Measurements from ENCODE around the gene TFPT. TPM values are rescaled to one million over a fixed set of nuclear protein-coding genes. Genes with fewer than 3 reads are reported as not detected.
A peak's percentile ranks its signal among the peaks of the same experiment; 100 is the strongest.

TFPT gene
- total and polyA plus RNA-seq, 4 donors: 12.1 to 32.9 (median 22.6) TPM

GRCh38 chr19:54133957-54134590 lies 18.6 kb upstream of the TFPT start:
- WGBS, 2 donors: 71 to 78% methylated on average over 2 of the region's 2 CpGs
- DNase-seq: no peak
- no peak overlapping the region for H3K9ac ChIP-seq (ENCODE audit: insufficient read depth in 1 of 2, low read length in 2 of 2)
- no peak for ATAC-seq (ENCODE audit: insufficient read depth, low FRiP score)
- no peak overlapping the region for H3K27ac ChIP-seq (ENCODE audit: low read depth in 1 of 2, low read length in 1 of 2)
- peaks cover 3 to 22% (median 16%) of the 10 kb centered on the region in 4 donors for H3K36me3 ChIP-seq (ENCODE audit: control insufficient read depth in 4 of 4, insufficient read depth in 4 of 4, low read length in 4 of 4)
- peaks cover 0 to 16% (median 9%) of the 10 kb centered on the region in 5 donors for H3K4me1 ChIP-seq (ENCODE audit: control insufficient read depth in 5 of 5, insufficient read depth in 5 of 5, low read length in 5 of 5)
- no peak overlapping the region for H3K4me3 ChIP-seq
- TF ChIP-seq CTCF (IDR thresholded peaks at IDR 0.05; ENCODE audit: control extremely low read depth, extremely low read depth): no peak
- H3K27me3 ChIP-seq (ENCODE audit: control insufficient read depth in 3 of 3, insufficient read depth in 3 of 3, low read length in 2 of 3): no peaks in the 10 kb centered on the region
- H3K9me3 ChIP-seq (ENCODE audit: control insufficient read depth in 4 of 4, insufficient read depth in 3 of 4, low read length in 3 of 4): no peaks in the 10 kb centered on the region

- peak in 2 of 3 donors; percentile 46 to 55 for DNase-seq
- Histone ChIP-seq H3K27ac (ENCODE audit: low read depth in 1 of 2, low read length in 1 of 2) (no peak overlapping the region), H3K9ac (ENCODE audit: insufficient read depth in 1 of 2, low read length in 2 of 2) (no peak overlapping the region), H3K4me3 (no peak overlapping the region), H3K27me3 (ENCODE audit: control insufficient read depth in 3 of 3, insufficient read depth in 3 of 3, low read length in 2 of 3) (no peaks in the 10 kb centered on the region), H3K4me1 (ENCODE audit: control insufficient read depth in 5 of 5, insufficient read depth in 5 of 5, low read length in 5 of 5) (peaks cover 0 to 10% (median 5%) of the 10 kb centered on the region in 5 donors), H3K9me3 (ENCODE audit: control insufficient read depth in 4 of 4, insufficient read depth in 3 of 4, low read length in 3 of 4) (no peaks in the 10 kb centered on the region), H3K36me3 (ENCODE audit: control insufficient read depth in 4 of 4, insufficient read depth in 4 of 4, low read length in 4 of 4) (peaks cover 3 to 29% (median 18%) of the 10 kb centered on the region in 4 donors)
- TF ChIP-seq CTCF (IDR thresholded peaks at IDR 0.05; ENCODE audit: control extremely low read depth, extremely low read depth): no peak
- no peak for ATAC-seq (ENCODE audit: insufficient read depth, low FRiP score)
- WGBS, 2 donors: 83 to 88% methylated on average over 10 of the region's 10 CpGs
Measured at GRCh38 chr19:54133312-54133956, 18.0 kb upstream of the TFPT start.

GRCh38 chr19:54129617-54129996 lies 14.2 kb upstream of the TFPT start:
- Histone ChIP-seq H3K4me3 (no peak overlapping the region), H3K4me1 (ENCODE audit: control insufficient read depth in 5 of 5, insufficient read depth in 5 of 5, low read length in 5 of 5) (no peaks in the 10 kb centered on the region), H3K36me3 (ENCODE audit: control insufficient read depth in 4 of 4, insufficient read depth in 4 of 4, low read length in 4 of 4) (peaks cover 10 to 63% (median 26%) of the 10 kb centered on the region in 4 donors), H3K9me3 (ENCODE audit: control insufficient read depth in 4 of 4, insufficient read depth in 3 of 4, low read length in 3 of 4) (no peaks in the 10 kb centered on the region), H3K27me3 (ENCODE audit: control insufficient read depth in 3 of 3, insufficient read depth in 3 of 3, low read length in 2 of 3) (no peaks in the 10 kb centered on the region), H3K9ac (ENCODE audit: insufficient read depth in 1 of 2, low read length in 2 of 2) (no peak overlapping the region), H3K27ac (ENCODE audit: low read depth in 1 of 2, low read length in 1 of 2) (no peak overlapping the region)
- ATAC-seq (ENCODE audit: insufficient read depth, low FRiP score): no peak
- WGBS, 2 donors: 97 to 98% methylated on average over 20 of the region's 20 CpGs
- no peak for DNase-seq
- no peak for TF ChIP-seq CTCF (IDR thresholded peaks at IDR 0.05; ENCODE audit: control extremely low read depth, extremely low read depth)
